ENCODE measurements around the gene TMTC1. TPM values are rescaled to one million over a fixed set of nuclear protein-coding genes. Genes with fewer than 3 reads are reported as not detected.

Gene TMTC1
- total and polyA plus RNA-seq, 2 donors (not counting 1 experiment from before 2014, with no cell fraction given), result not detected

DNA sequence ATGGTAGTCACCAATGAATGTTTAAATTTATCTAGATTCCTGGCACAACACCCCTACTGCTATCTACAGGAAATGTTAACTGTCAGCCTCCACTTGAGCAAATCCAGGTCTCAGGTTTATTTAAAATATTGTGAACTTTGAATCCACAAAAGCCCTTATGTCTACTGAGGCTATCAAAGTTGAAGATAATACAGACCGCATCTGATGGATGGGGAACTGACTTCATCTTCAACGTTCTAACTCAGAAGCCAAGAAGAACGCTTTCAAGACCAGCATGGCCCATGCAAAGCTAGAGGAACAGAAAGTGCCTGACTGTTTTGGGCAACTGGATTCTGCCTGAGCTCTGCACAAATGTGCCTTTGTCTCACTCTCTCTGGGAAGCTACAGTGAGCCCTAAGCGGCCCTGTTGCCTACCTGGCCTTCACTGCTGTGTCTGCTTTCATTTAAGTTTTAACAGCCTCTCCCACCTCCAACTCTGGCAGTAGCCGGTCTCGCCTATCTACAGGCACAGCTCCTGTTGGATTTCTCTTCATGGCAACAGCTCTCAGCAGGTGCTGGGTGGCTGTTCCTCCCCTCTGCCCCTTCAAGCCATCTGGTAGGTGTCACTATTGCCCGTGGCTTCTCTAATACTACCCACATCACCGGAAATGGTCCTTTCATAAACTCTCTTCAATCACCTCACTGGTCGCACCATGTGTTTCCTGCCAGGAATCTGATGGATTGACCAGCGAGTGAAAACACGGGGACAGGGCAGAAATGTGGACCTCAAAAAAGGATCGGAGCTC is 174.1 kb downstream of the TMTC1 start:
- ATAC-seq (ENCODE audit: low read depth), result no peak
- Mint-ChIP-seq H3K4me3 (no peak overlapping the region), H3K27me3 (no peaks in the 10 kb centered on the region), H3K9me3 (ENCODE audit: insufficient read depth) (no peaks in the 10 kb centered on the region), H3K27ac (no peak overlapping the region), H3K4me1 (no peaks in the 10 kb centered on the region)
- no peak for DNase-seq
- H3K4me3 ChIP-seq (ENCODE audit: control extremely low read depth in 1 of 5, extremely low read depth in 1 of 5, insufficient read depth in 1 of 5, low read depth in 2 of 5, low read length in 4 of 5), result no peak overlapping the region
- intact Hi-C loops (cut with micrococcal nuclease), result no loop called here
- POLR2A ChIA-PET, result no interaction called here
- no peaks in the 10 kb centered on the region for H3K27me3 ChIP-seq (replicated peaks in 1 of 4; ENCODE audit: control extremely low read depth in 1 of 4, control insufficient read depth in 3 of 4, insufficient read depth in 4 of 4, low read length in 3 of 4)
- no peaks in the 10 kb centered on the region for H3K36me3 ChIP-seq (replicated peaks in 1 of 2; ENCODE audit: control extremely low read depth in 1 of 2, control insufficient read depth in 1 of 2, extremely low read depth in 1 of 2, insufficient read depth in 2 of 2, low read length in 1 of 2)
- H3K4me1 ChIP-seq (ENCODE audit: control insufficient read depth in 2 of 2, insufficient read depth in 2 of 2, low read length in 2 of 2), result no peaks in the 10 kb centered on the region
- CTCF ChIA-PET, result no interaction called here
- 87% methylated on average over 12 of the region's 12 CpGs for WGBS (ENCODE audit: insufficient coverage)
- H4K20me1 ChIP-seq (ENCODE audit: control insufficient read depth, insufficient read depth, low read length, poor library complexity, severe bottlenecking), result no peaks in the 10 kb centered on the region
- no peak overlapping the region for H3K27ac ChIP-seq (ENCODE audit: low read length in 2 of 2)
- H3K4me2 ChIP-seq (replicated peaks; ENCODE audit: low read depth, low read length, poor library complexity, severe bottlenecking), result no peak overlapping the region
- TF ChIP-seq, protein P1, sequence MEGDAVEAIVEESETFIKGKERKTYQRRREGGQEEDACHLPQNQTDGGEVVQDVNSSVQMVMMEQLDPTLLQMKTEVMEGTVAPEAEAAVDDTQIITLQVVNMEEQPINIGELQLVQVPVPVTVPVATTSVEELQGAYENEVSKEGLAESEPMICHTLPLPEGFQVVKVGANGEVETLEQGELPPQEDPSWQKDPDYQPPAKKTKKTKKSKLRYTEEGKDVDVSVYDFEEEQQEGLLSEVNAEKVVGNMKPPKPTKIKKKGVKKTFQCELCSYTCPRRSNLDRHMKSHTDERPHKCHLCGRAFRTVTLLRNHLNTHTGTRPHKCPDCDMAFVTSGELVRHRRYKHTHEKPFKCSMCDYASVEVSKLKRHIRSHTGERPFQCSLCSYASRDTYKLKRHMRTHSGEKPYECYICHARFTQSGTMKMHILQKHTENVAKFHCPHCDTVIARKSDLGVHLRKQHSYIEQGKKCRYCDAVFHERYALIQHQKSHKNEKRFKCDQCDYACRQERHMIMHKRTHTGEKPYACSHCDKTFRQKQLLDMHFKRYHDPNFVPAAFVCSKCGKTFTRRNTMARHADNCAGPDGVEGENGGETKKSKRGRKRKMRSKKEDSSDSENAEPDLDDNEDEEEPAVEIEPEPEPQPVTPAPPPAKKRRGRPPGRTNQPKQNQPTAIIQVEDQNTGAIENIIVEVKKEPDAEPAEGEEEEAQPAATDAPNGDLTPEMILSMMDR (IDR thresholded peaks at IDR 0.05), result no peak
- TF ChIP-seq EZH2 (IDR thresholded peaks at IDR 0.05; ENCODE audit: borderline replicate concordance, insufficient read depth, low read depth, low read length, poor library complexity, severe bottlenecking), result no peak
- no peaks in the 10 kb centered on the region for H3K9me3 ChIP-seq (ENCODE audit: control extremely low read depth in 1 of 3, control insufficient read depth in 2 of 3, insufficient read depth in 1 of 3, low read length in 2 of 3)
- no peak overlapping the region for H2AFZ ChIP-seq (ENCODE audit: insufficient read depth, low read depth, low read length, poor library complexity, severe bottlenecking)
- H3K9ac ChIP-seq (ENCODE audit: low read length), result no peak overlapping the region
- no peaks in the 10 kb centered on the region for H3K79me2 ChIP-seq (ENCODE audit: control insufficient read depth, insufficient read depth, low read length)

DNA sequence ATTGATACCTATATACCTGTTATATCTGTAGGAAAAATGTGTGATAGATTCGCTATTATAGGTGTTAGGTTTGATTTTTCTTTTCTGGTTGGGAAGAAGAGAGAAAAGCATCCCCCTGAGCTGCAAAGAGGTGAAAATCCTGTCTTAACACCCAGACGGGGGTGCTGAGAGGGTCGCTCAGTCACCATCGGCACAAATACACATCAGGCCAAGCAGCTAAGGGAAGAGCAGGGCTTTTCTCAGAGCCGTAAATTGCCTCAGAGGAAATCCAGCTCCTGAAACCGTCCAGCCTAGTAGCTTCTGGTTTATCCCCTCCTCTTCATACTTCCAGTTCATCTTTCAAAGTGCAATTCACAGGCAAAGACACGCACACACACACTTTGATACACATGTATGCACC is 175.2 kb downstream of the TMTC1 start:
- no peak overlapping the region for H3K27ac Mint-ChIP-seq
- intact Hi-C loops (cut with micrococcal nuclease), result no loop called here
- no peak for ATAC-seq (ENCODE audit: low read depth)
- no peak overlapping the region for H2AFZ ChIP-seq (ENCODE audit: insufficient read depth, low read depth, low read length, poor library complexity, severe bottlenecking)
- DNase-seq, result no peak
- H3K9me3 ChIP-seq (ENCODE audit: control extremely low read depth in 1 of 3, control insufficient read depth in 2 of 3, insufficient read depth in 1 of 3, low read length in 2 of 3), result no peaks in the 10 kb centered on the region
- no peaks in the 10 kb centered on the region for H3K27me3 Mint-ChIP-seq
- no peaks in the 10 kb centered on the region for H3K36me3 ChIP-seq (replicated peaks in 1 of 2; ENCODE audit: control extremely low read depth in 1 of 2, control insufficient read depth in 1 of 2, extremely low read depth in 1 of 2, insufficient read depth in 2 of 2, low read length in 1 of 2)
- H3K27ac ChIP-seq (ENCODE audit: low read length in 2 of 2), result no peak overlapping the region
- no peaks in the 10 kb centered on the region for H3K9me3 Mint-ChIP-seq (ENCODE audit: insufficient read depth)
- no peaks in the 10 kb centered on the region for H3K79me2 ChIP-seq (ENCODE audit: control insufficient read depth, insufficient read depth, low read length)
- H3K27me3 ChIP-seq (replicated peaks in 1 of 4; ENCODE audit: control extremely low read depth in 1 of 4, control insufficient read depth in 3 of 4, insufficient read depth in 4 of 4, low read length in 3 of 4), result no peaks in the 10 kb centered on the region
- no peaks in the 10 kb centered on the region for H3K4me1 Mint-ChIP-seq
- no peaks in the 10 kb centered on the region for H3K4me1 ChIP-seq (ENCODE audit: control insufficient read depth in 2 of 2, insufficient read depth in 2 of 2, low read length in 2 of 2)
- H3K4me2 ChIP-seq (replicated peaks; ENCODE audit: low read depth, low read length, poor library complexity, severe bottlenecking), result no peak overlapping the region
- no peak overlapping the region for H3K4me3 ChIP-seq (ENCODE audit: control extremely low read depth in 1 of 5, extremely low read depth in 1 of 5, insufficient read depth in 1 of 5, low read depth in 2 of 5, low read length in 4 of 5)
- CTCF ChIA-PET, result no interaction called here
- WGBS (ENCODE audit: insufficient coverage), result 89% methylated on average over 5 of the region's 7 CpGs
- no peak overlapping the region for H3K4me3 Mint-ChIP-seq
- H3K9ac ChIP-seq (ENCODE audit: low read length), result no peak overlapping the region
- POLR2A ChIA-PET, result no interaction called here
- no peaks in the 10 kb centered on the region for H4K20me1 ChIP-seq (ENCODE audit: control insufficient read depth, insufficient read depth, low read length, poor library complexity, severe bottlenecking)
- TF ChIP-seq, protein P1 (IDR thresholded peaks at IDR 0.05), result no peak
- no peak for TF ChIP-seq EZH2 (IDR thresholded peaks at IDR 0.05; ENCODE audit: borderline replicate concordance, insufficient read depth, low read depth, low read length, poor library complexity, severe bottlenecking)

Measured in B cell (primary cell).